ENCODE results near the gene PLEKHM3. TPM values are rescaled to one million over a fixed set of nuclear protein-coding genes. Genes with fewer than 3 reads are reported as not detected.

PLEKHM3 gene
- 6.5 and 7.0 TPM in 2 replicates for polyA plus RNA-seq (2011; rRNA removed)
- 1.7 and 2.3 TPM in 2 replicates for polyA plus RNA-seq (2012; cell fraction: cytosol; rRNA removed)
- 1.5 TPM in 2 replicates for polyA plus RNA-seq (2012; cell fraction: nucleus; rRNA removed)
- 2.4 to 2.9 TPM (median 2.7 TPM) in 3 replicates for polyA plus RNA-seq (2017; fragmentation: RNase III; extraction: RNeasy Plus Mini Kit Qiagen cat#74134 plus additional on column Dnase treatment)
- polyA minus RNA-seq (2011; rRNA and poly(A)+ RNA removed): 21.9 and 23.6 TPM in 2 replicates

GRCh38 chr2:208025037-208025813 is at the start of gene PLEKHM3:
Gene PLEKHM3 (minus strand): TSS chr2:208025527. CDS start chr2:208001639, 23,888 bp downstream.
- Histone ChIP-seq H3K9me3 (no peaks in the 10 kb centered on the region), H3K27ac (peak within 1 kb of the TSS; percentile 71 to 89), H3K4me1 (peaks cover 9% of the 10 kb centered on the region; the same call in 1 of the 3 replicates), H3K4me2 (peak within 1 kb of the TSS; percentile 82), H3K4me3 (peak within 1 kb of the TSS; percentile 63)
- WGBS (ENCODE audit: missing lambda C conversion rate): 5% methylated on average over 27 of the region's 38 CpGs
- DNase-seq (ENCODE audit: low read depth in 1 of 2, low spot score in 1 of 2) (peak; percentile 50 to 91), FAIRE-seq (no peak), ATAC-seq (peak; percentile 98 to 99)
- ChIA-PET CTCF (interaction anchor here (1.1 to 4.0 kb wide), 5 partner anchors 12 to 257 kb away, joined by 3 to 20 read pairs (median 6); partner anchors contain the start of gene FZD5), POLR2A (interaction anchor here (1.3 to 1.7 kb wide), 4 partner anchors 12 to 496 kb away, joined by 3 to 7 read pairs (median 7); partner anchors contain the start of genes CREB1, FZD5 and METTL21A)
- TF ChIP-seq ZC3H11A (IDR thresholded peaks at IDR 0.05) (no peak; the same call in 1 of the 2 replicates), MAZ (IDR thresholded peaks at IDR 0.05; ENCODE audit: borderline replicate concordance, low read depth, low read length) (no peak), RNF2 (IDR thresholded peaks at IDR 0.05; ENCODE audit: borderline replicate concordance, low read depth) (no peak), EHMT2 (IDR thresholded peaks at IDR 0.05; ENCODE audit: low read depth) (no peak), MAX (IDR thresholded peaks at IDR 0.05) (peak; percentile 90), ZNF302 (CRISPR knock-in tag; IDR thresholded peaks at IDR 0.05) (no peak), E2F6 (IDR thresholded peaks at IDR 0.05; ENCODE audit: borderline replicate concordance, low read depth) (peak; percentile 85), KDM5A (IDR thresholded peaks at IDR 0.05) (peak; percentile 85), CHD4 (IDR thresholded peaks at IDR 0.05; ENCODE audit: borderline replicate concordance) (no peak), CBX8 (IDR thresholded peaks at IDR 0.05) (no peak), BHLHE40 (IDR thresholded peaks at IDR 0.05; ENCODE audit: low read depth, low read length) (no peak), CTCF (IDR thresholded peaks at IDR 0.05) (no peak), FOSL2 (IDR thresholded peaks at IDR 0.05) (no peak), FOSL2 (CRISPR knock-in tag; IDR thresholded peaks at IDR 0.05) (peak; percentile 41), HES2 (IDR thresholded peaks at IDR 0.05) (no peak), HOXB13 (CRISPR knock-in tag; IDR thresholded peaks at IDR 0.05; ENCODE audit: low read depth) (no peak; the same call in 1 of the 2 replicates), JUN (IDR thresholded peaks at IDR 0.05) (peak; percentile 55 to 96; a peak in 4 of 5 replicates), TP53 (CRISPR knock-in tag; IDR thresholded peaks at IDR 0.05) (peak; percentile 59; the same call in 1 of the 2 replicates), PHF8 (IDR thresholded peaks at IDR 0.05; ENCODE audit: borderline replicate concordance, low read depth) (peak; percentile 82), POLR2AphosphoS2 (conservative IDR thresholded peaks at IDR 0.05; ENCODE audit: low read length) (no peak), SMC3 (IDR thresholded peaks at IDR 0.05) (peak; percentile 45; the same call in 2 of the 3 replicates), NFE2L2 (conservative IDR thresholded peaks at IDR 0.05; ENCODE audit: low read length) (no peak), EHF (CRISPR knock-in tag; IDR thresholded peaks at IDR 0.05) (no peak), RCOR1 (IDR thresholded peaks at IDR 0.05; ENCODE audit: low read depth, low read length) (no peak), CEBPB (IDR thresholded peaks at IDR 0.05) (no peak), FOSB (CRISPR knock-in tag; IDR thresholded peaks at IDR 0.05) (no peak), GATA3 (IDR thresholded peaks at IDR 0.05; ENCODE audit: borderline replicate concordance) (peak; percentile 70), MYC (IDR thresholded peaks at IDR 0.05; ENCODE audit: borderline replicate concordance, low read length) (peak; percentile 16; the same call in 1 of the 2 replicates), KDM1A (IDR thresholded peaks at IDR 0.05; ENCODE audit: low read depth) (no peak), ZFP36 (IDR thresholded peaks at IDR 0.05; ENCODE audit: borderline replicate concordance, partially characterized antibody) (no peak), REST (IDR thresholded peaks at IDR 0.05) (peak; percentile 34; the same call in 1 of the 2 replicates)

Measured in A549 (cell line).